ENCODE results near the gene ADGRB2.

The ADGRB2 gene

DNA sequence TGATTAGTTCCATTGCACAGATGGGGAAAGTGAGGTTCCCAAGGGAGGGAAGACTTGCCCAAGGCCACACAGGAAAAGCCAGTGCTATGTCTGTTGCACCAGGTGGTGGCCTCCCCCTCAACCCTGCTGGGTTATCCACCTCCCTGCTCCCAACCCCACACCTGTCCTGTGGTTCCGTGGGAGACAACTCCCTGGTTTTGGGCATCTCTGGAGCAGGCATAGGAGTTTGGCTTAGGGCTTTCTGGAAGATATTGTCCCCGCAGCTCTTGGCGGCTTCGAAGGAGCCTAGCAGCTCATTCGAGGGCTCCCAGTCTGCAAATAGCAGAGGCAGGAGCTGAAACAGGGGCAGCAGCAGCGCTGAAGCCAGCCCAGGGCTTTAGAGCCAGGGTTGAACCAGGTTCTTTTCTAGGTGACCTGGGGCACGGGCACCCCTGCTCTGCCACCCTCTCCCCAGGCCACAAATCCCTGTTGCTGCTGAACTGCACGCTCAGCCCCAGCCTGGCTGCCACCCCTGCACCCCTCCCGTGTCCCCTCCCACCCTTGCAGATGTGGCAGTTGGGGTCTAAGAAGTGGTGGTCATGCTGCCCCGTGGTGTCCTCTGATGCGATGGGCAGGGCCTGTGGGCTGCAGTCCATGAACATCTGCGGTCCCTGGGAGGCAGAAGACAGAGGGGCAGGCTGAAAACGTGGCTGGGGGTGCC, 29.6 kb upstream of the ADGRB2 start:
- DNase-seq = no peak

DNA sequence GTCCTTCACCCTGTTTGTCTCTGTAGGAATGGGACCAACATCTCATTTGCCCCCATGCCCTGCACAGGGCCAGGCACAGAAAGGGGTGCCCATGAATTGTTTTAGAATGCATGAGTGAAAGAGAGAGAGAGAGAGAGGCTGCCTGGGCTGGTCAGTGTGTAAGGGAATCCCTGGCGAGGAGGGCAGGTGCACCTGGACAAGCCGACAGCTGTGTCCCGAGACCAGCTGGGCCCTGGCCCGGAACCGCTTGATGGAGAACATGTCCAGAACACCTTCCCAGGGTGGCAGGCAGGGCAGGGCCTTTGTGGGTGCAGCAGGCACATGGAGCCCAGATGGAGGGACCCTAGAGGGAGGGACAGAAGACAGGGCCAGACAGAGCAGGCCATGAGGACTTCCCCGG, 28.9 kb upstream of the ADGRB2 start:
- DNase-seq = no peak

GRCh38 chr1:31792541-31792940, 28.4 kb upstream of the ADGRB2 start:
- DNase-seq = no peak

DNA sequence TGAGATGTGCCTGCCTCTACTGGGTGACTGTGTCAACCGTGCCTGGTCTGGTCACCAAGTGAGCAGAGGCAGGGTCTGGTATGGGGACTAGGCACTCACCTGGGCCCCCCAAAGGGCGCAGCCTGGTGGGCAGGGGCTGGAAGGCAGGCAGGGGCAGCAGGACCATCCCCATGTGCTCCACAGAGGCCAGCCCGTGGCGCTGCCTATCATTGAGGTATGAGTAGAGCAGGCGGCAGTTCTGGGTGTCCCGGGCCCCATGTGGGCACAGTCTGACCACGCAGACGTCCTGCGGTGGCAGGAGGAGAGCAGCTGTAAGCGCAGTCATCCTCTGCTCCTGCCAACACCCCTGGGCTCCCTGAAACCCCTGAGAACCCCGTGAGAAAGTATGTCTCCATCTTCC, 28.0 kb upstream of the ADGRB2 start:
- DNase-seq = no peak

GRCh38 chr1:31791131-31791858, 27.2 kb upstream of the ADGRB2 start:
- DNase-seq = no peak

DNA sequence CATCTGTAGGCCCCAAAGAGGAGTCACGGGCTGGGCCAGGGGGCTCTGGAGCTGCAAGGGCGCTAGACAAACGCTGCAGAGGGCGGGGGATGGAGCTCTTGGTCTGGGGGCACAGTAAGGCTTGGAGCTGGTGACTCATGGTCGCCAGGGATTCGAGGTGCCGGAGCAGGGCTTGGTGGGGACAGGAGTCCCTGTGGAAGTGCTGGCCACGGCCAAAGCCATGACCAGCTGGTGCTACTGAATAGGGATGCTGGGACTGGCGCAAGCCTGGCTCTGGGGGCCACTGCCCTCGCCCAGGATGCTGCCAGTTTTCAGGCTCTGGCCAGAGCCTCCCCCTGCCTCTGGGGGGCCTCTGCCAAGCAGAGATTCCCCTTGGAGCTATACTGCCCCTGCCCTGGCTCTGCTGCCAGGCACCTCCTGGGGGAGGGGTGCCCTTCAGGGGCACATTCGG, 26.5 kb upstream of the ADGRB2 start:
- no peak for DNase-seq

GRCh38 chr1:31790140-31790539, 26.0 kb upstream of the ADGRB2 start:
- DNase-seq = no peak

DNA sequence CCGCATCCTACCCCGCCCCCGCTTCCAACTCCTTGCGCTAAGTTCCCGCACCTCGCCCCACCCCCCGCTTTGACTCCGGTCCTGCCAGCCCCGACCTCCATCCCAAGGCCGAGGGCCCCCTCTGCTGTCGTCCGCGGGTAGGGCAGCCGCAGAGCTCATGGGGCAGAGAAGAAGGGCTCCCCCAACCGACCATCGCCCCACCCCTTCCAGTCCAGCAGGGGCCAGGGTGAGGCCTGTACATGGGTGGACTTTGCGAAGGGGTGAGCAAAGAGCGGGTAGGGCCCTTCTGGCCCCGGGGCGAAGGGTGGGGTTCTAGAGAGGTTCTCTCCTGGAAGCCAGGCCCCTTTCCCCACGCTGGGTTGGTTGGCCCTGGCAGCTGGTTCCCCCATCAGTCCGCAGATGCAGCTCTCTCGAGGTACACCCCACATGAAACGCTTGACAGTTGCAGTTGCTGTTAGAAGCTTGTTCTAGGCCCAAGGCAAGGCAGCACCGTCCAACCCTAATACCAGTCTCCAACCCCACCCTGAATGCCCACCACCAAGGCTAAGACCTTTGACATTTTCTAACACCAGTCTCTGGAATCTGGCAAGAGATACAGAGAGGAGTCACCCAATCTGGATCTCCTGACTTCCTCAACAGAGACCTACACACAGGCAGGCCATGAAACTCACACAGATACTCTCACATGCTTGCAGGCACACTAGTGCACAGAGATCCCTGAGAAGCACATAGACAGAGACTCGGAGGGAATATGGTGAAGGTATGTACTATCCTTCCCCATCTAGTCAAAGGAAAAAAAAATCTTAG, 25.3 kb upstream of the ADGRB2 start:
- DNase-seq = peak; percentile 90 to 99 (median 94)

- DNase-seq = no peak
Measured at GRCh38 chr1:31788825-31789256, 24.7 kb upstream of the ADGRB2 start.

GRCh38 chr1:31788138-31788824, 24.1 kb upstream of the ADGRB2 start:
- peak; percentile 74 to 90 (median 82) for DNase-seq

GRCh38 chr1:31787786-31788137, 23.6 kb upstream of the ADGRB2 start:
- DNase-seq = no peak

DNA sequence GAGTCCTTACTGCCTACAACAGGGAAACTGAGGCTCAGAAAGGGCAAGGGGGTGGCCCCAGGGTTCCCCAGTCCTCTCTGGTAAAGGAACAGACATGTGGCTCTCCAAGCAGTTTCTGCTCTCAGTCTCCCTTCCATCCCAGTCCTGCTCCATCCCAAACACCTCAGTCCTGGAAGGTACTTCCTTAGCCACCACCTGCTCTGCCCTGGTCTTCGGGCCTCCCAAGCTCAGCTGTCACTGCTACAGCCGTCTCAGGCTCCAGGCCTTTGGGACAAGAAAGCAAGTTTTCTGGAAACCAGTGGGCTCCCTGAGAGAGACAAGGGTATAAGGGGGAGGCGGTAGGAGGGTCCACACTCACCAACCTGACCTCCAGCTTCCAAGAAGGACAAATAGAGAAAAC, 23.1 kb upstream of the ADGRB2 start:
- DNase-seq = no peak

DNA sequence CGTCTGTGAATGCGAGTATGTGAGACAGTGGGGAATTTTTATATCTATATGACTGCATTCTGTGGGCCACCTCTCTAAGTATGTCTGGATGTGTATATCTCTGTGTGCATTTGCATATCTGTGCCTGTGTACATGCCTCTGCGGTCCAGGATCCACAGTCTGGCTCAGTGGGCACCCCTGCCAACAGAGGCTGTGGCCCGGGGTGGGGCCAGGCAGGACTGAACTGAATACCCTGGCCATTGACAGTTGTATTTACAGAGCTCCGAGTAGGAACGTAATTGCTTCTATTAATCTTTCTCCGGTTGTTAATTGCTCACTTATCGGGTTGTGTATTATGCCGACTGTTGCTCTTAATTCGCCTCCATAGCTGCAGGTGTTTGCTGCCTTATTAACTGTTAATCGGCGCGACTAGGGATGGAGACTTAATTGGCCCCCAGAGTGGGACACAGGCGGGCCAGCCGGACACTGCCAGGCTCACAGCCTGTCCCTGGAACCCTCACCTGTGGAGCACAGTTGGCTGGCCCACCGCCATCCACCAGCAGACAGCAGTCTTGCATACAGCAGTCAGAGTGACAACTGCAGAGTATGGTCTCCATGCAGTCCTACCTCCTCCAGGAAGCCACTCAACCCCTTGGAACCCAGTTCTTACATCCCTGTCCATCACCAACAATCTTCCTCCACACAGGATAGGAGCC, 22.4 kb upstream of the ADGRB2 start:
- no peak for DNase-seq

- no peak for DNase-seq
Measured at GRCh38 chr1:31785947-31786290, 21.8 kb upstream of the ADGRB2 start.

GRCh38 chr1:31785020-31785946, 21.1 kb upstream of the ADGRB2 start:
- DNase-seq = no peak

DNA sequence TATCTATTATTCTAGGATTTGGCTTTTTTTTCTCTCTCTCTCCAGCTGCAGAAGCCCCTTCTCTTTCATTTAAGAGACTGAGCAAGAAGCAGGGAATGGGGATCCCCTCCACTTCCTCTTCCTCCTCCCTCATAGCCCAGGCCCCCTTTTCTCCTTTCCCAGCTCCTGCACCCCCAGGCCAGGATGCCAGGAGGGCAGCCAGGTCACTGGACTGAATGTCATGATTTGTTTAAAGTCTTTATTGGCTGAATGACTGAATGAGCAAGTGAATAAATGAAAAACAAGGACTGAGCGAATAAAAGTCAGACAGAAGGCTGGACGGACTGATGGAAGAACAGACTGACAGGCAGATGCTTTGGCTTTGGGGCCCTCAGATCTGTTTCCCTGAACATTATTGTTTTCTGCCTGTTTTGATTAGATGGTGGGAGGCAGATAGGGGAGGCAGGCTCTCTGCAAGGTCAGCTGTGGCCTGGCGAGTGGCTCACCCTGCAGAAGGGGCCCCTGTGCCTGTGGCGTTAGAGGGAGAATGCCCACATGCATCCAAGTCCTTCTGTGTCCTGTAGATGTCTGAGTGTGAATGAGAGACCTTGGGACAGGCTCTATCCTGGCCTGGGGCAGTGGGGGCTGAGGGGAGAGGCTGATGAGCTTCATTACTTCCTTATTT, 20.3 kb upstream of the ADGRB2 start:
- DNase-seq = no peak

- DNase-seq = no peak
Measured at GRCh38 chr1:31783846-31784245, 19.7 kb upstream of the ADGRB2 start.

GRCh38 chr1:31782421-31783410, 18.6 kb upstream of the ADGRB2 start:
- no peak for DNase-seq

DNA sequence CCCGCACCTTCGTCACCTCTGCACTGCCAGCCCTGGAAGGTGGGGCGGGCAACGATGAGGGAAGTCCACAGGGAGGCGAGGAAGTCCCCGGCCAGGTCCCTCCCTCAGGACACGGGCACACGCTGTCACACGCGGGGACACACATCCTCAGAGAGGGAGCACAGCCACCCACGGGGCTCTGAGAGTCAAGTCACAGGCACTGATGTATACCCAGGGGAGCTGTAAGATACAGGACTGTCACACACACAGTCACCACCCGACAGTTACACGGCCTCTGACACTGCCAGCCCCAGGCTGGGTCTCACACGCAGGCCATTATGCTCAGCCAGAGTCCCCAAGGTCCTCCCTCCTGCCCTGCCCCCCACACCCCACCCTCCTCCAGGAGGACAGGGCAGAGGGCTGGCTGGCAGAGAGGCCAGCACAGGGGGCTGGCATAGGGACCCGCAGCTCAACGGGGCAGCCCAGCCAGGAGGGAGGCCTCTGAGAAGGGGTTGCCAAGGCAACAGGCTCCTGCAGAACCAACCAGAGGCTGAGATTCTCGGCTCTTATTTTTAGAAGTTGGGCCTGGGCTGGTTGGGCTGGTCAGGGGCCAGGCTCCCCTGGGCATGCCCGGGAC, 17.7 kb upstream of the ADGRB2 start:
- DNase-seq = no peak

Measured in activated CD4-positive, CD25-positive, alpha-beta regulatory T cell (primary cell).